B cell (primary cell): Measurements from ENCODE around the gene RFC5. TPM values are rescaled to one million over a fixed set of nuclear protein-coding genes. Genes with fewer than 3 reads are reported as not detected.

Experiments used
- ATAC-seq: fragments of 200-7000 bp; cut with Tn5 transposase; one replicate; pipeline ENCODE4 v1.10.0; 2021; ENCODE audit warnings: low read depth, mild to moderate bottlenecking, moderate number of reproducible peaks, moderate library complexity
- CTCF ChIA-PET: fragments of 350-600 bp; sonication (Branson Sonifier 250); formaldehyde crosslinking; loops from one replicate; lab custom pipeline; 2021; ENCODE audit warnings: antibody characterized with exemption, inconsistent platforms; lab: Charles Lee
- POLR2A ChIA-PET: fragments of 350-600 bp; sonication (Branson Sonifier 250); formaldehyde crosslinking; loops from one replicate; lab custom pipeline; 2021; ENCODE audit warnings: antibody characterized with exemption; lab: Charles Lee
- DNase-seq: peaks from one replicate; pipeline ENCODE4 v3.0.0; 2013
- H2AFZ ChIP-seq: 2 replicates; pipeline ENCODE4 v1.6.1; 2012; ENCODE audit warnings: mild to moderate bottlenecking, low read depth, low read length; ENCODE audit not compliant: insufficient read depth, poor library complexity, severe bottlenecking
- H3K27ac ChIP-seq, 2 donors: 1 replicate in 1 of 2; 2 replicates in 1 of 2; pipeline ENCODE4 v1.5.1; 2012 to 2013; ENCODE audit warnings: low read length in 2 of 2, mild to moderate bottlenecking in 2 of 2, moderate library complexity in 1 of 2
- H3K27me3 ChIP-seq, 4 experiments: fragments of 200-600 bp in 1 of 4; sonication (generic) in 1 of 4; replicated peaks in 1 of 4; 1 replicate in 2 of 4; 2 replicates in 2 of 4; pipeline versions ENCODE4 v1.6.1 to v1.7.0; 2013 to 2016; ENCODE audit warnings: low read length in 3 of 4, mild to moderate bottlenecking in 2 of 4, mixed read lengths in 1 of 4, moderate library complexity in 1 of 4; ENCODE audit not compliant: insufficient read depth in 4 of 4, control insufficient read depth in 3 of 4; ENCODE audit errors: control extremely low read depth in 1 of 4
- H3K36me3 ChIP-seq, 2 experiments: replicated peaks in 1 of 2; 1 replicate in 1 of 2; 2 replicates in 1 of 2; pipeline versions ENCODE4 v1.6.1 to v1.7.1; 2013; ENCODE audit warnings: low read length in 1 of 2; ENCODE audit not compliant: insufficient read depth in 2 of 2, control insufficient read depth in 1 of 2; ENCODE audit errors: control extremely low read depth in 1 of 2, extremely low read depth in 1 of 2
- H3K4me1 ChIP-seq, 2 donors: fragments of 200-600 bp in 1 of 2; sonication (generic) in 1 of 2; 1 replicate in 1 of 2; 2 replicates in 1 of 2; pipeline versions ENCODE4 v1.5.1 to v1.6.1; 2013 to 2017; ENCODE audit warnings: low read length in 2 of 2; ENCODE audit not compliant: control insufficient read depth in 2 of 2, insufficient read depth in 2 of 2
- H3K4me2 ChIP-seq: replicated peaks from 2 replicates; pipeline ENCODE3; 2012; ENCODE audit warnings: mild to moderate bottlenecking, low read depth, low read length; ENCODE audit not compliant: poor library complexity, severe bottlenecking
- H3K4me3 ChIP-seq, 5 experiments: fragments of 200-600 bp in 1 of 5; sonication (generic) in 1 of 5; 1 replicate in 3 of 5; 2 replicates in 2 of 5; pipeline versions ENCODE4 v1.5.1 to v1.7.0; 2011 to 2016; ENCODE audit warnings: low read length in 4 of 5, mild to moderate bottlenecking in 4 of 5, low read depth in 2 of 5, control low read depth in 1 of 5, moderate library complexity in 1 of 5; ENCODE audit not compliant: insufficient read depth in 1 of 5; ENCODE audit errors: control extremely low read depth in 1 of 5, extremely low read depth in 1 of 5
- H3K79me2 ChIP-seq: fragments of 200-600 bp; sonication (generic); one replicate; pipeline ENCODE4 v1.6.0; 2016; ENCODE audit warnings: low read length; ENCODE audit not compliant: control insufficient read depth, insufficient read depth
- H3K9ac ChIP-seq: fragments of 200-600 bp; sonication (generic); 2 replicates; pipeline ENCODE4 v1.6.1; 2017; ENCODE audit warnings: mild to moderate bottlenecking, low read length, moderate library complexity
- H3K9me3 ChIP-seq, 3 donors: one replicate each; pipeline versions ENCODE4 v1.6.1 to v1.7.1; 2013; ENCODE audit warnings: low read length in 2 of 3; ENCODE audit not compliant: control insufficient read depth in 2 of 3, insufficient read depth in 1 of 3; ENCODE audit errors: control extremely low read depth in 1 of 3
- H4K20me1 ChIP-seq: 2 replicates; pipeline ENCODE4 v1.6.0; 2012; ENCODE audit warnings: mild to moderate bottlenecking, low read length; ENCODE audit not compliant: insufficient read depth, control insufficient read depth, poor library complexity, severe bottlenecking
- H3K27ac Mint-ChIP-seq: one replicate; pipeline ENCODE4 v1.8.0; 2021; ENCODE audit warnings: mixed read lengths
- H3K27me3 Mint-ChIP-seq: one replicate; pipeline ENCODE4 v1.8.0; 2021; ENCODE audit warnings: mixed read lengths
- H3K4me1 Mint-ChIP-seq: one replicate; pipeline ENCODE4 v1.8.0; 2021; ENCODE audit warnings: mixed read lengths
- H3K4me3 Mint-ChIP-seq: one replicate; pipeline ENCODE4 v1.8.0; 2021; ENCODE audit warnings: mixed read lengths
- H3K9me3 Mint-ChIP-seq: one replicate; pipeline ENCODE4 v1.8.0; 2022; ENCODE audit warnings: mixed read lengths; ENCODE audit not compliant: insufficient read depth
- EZH2 ChIP-seq: IDR thresholded peaks from 2 replicates; pipeline ENCODE4 v1.6.1; 2012; ENCODE audit warnings: borderline replicate concordance, low read depth, mild to moderate bottlenecking, moderate library complexity, low read length; ENCODE audit not compliant: insufficient read depth, poor library complexity, severe bottlenecking
- WGBS: methylation state at CpG from one replicate; pipeline ENCODE4 v1.1.5; 2013; ENCODE audit warnings: missing lambda C conversion rate; ENCODE audit not compliant: insufficient coverage; 5-methylcytosine and 5-hydroxymethylcytosine counted together
- intact Hi-C: fragments of 100-400 bp; cut with micrococcal nuclease; formaldehyde crosslinking; loops from one replicate; pipeline ENCODE4 v1.10.0; 2022
- polyA plus RNA-seq: library from polyadenylated mRNA; depleted of rRNA; stranded (reverse); fragments of >200 nt; gene quantifications from 2 replicates; pipeline ENCODE4 v1.2.3, GENCODE V29; 2012
- total RNA-seq, 2 donors: library from RNA; stranded (reverse); fragments of 120-200 nt in 1 of 2; gene quantifications; 1 replicate in 1 of 2; 2 replicates in 1 of 2; pipeline versions ENCODE4 v1.2.3 to v1.2.4, GENCODE V29; 2013 to 2022
- TF ChIP-seq, protein P1 (sequence below): fragments of 200-600 bp; IDR thresholded peaks from one replicate; pipeline ENCODE4 v1.8.0; 2022; ENCODE audit warnings: antibody characterized with exemption, mild to moderate bottlenecking

The RFC5 gene
- total and polyA plus RNA-seq, 2 donors (not counting 1 experiment from before 2014, with no cell fraction given), result 22.7 to 23.2 TPM

DNA sequence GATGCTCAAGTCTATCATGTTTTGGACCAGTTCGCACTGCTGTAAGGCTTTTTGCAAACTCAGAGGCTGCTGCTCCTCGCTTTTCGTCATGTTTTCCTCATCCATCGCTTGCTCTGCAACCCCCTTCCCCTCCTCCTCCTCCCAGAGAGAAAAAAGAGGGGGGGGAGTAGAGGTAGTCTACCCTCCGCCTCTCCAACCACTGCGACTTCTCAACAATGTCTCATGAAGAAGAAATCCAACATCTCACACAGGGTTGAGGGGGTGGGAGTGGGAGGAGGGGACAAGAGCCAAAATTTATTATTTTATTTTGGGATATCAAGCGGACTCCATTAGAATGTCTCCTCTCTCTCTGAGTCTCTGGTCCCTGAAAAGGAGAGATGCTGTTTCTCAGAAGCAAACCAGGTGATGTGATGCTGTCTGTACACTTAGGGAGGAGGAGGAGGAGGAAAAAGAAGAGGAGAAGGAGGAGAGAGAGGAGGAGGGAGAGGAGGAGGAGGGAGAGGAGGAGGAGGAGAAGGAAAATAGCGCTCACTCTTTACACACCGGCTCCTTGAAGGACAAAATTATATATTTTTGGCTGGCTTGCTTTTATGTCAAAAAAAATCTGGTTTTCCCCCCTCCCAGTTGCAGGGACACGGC lies 48.2 kb upstream of the RFC5 start:
- H3K4me1 Mint-ChIP-seq, result peaks cover 7% of the 10 kb centered on the region
- H2AFZ ChIP-seq, result peak overlapping the region; percentile 58
- ChIA-PET POLR2A (no interaction called here), CTCF (no interaction called here)
- 0% methylated on average over 1 of the region's 10 CpGs for WGBS
- peaks cover 0 to 29% (median 12%) of the 10 kb centered on the region in 4 experiments for H3K27me3 ChIP-seq
- H3K27ac Mint-ChIP-seq, result no peak overlapping the region
- peaks cover 62% of the 10 kb centered on the region for H3K27me3 Mint-ChIP-seq
- no peak for TF ChIP-seq EZH2
- TF ChIP-seq, protein P1, sequence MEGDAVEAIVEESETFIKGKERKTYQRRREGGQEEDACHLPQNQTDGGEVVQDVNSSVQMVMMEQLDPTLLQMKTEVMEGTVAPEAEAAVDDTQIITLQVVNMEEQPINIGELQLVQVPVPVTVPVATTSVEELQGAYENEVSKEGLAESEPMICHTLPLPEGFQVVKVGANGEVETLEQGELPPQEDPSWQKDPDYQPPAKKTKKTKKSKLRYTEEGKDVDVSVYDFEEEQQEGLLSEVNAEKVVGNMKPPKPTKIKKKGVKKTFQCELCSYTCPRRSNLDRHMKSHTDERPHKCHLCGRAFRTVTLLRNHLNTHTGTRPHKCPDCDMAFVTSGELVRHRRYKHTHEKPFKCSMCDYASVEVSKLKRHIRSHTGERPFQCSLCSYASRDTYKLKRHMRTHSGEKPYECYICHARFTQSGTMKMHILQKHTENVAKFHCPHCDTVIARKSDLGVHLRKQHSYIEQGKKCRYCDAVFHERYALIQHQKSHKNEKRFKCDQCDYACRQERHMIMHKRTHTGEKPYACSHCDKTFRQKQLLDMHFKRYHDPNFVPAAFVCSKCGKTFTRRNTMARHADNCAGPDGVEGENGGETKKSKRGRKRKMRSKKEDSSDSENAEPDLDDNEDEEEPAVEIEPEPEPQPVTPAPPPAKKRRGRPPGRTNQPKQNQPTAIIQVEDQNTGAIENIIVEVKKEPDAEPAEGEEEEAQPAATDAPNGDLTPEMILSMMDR, result no peak
- no peaks in the 10 kb centered on the region for H3K36me3 ChIP-seq
- peaks cover 0 to 14% (median 9%) of the 10 kb centered on the region in 3 donors for H3K9me3 ChIP-seq
- DNase-seq (no peak), ATAC-seq (no peak)
- H3K79me2 ChIP-seq, result no peaks in the 10 kb centered on the region
- no peak overlapping the region for H3K27ac ChIP-seq
- H3K4me1 ChIP-seq, result peaks cover 8 to 9% of the 10 kb centered on the region in 2 donors
- intact Hi-C loops, result no loop called here
- peak overlapping the region in 2 of 5 experiments; percentile 15 to 36 for H3K4me3 ChIP-seq
- H3K9me3 Mint-ChIP-seq, result peaks cover 11% of the 10 kb centered on the region
- peak overlapping the region; percentile 61 for H3K4me3 Mint-ChIP-seq
- H3K4me2 ChIP-seq, result peak overlapping the region; percentile 69
- no peaks in the 10 kb centered on the region for H4K20me1 ChIP-seq
- no peak overlapping the region for H3K9ac ChIP-seq
